DND-41 (cell line): Measurements from ENCODE around the gene TMEM253.

Source experiments
- ATAC-seq: fragments of 200-7000 bp; cut with Tn5 transposase; 3 replicates; pipeline ENCODE4 v1.9.1; 2021; ENCODE audit warnings: low read depth; ENCODE audit not compliant: insufficient read depth
- DNase-seq: peaks from one replicate; pipeline ENCODE4 v3.0.0-alpha.2; 2020
- H2AFZ ChIP-seq: 2 replicates; pipeline ENCODE4 v1.6.0; 2012; ENCODE audit warnings: low read depth, low read length
- H3K27ac ChIP-seq: 2 replicates; pipeline ENCODE4 v1.5.1; 2012; ENCODE audit warnings: low read length, inconsistent platforms
- H3K27me3 ChIP-seq: fragments of 200-600 bp; sonication (generic); 2 replicates; pipeline ENCODE4 v1.6.0; 2012; ENCODE audit warnings: low read length, mild to moderate bottlenecking, inconsistent platforms; ENCODE audit not compliant: insufficient read depth, poor library complexity
- H3K36me3 ChIP-seq: 2 replicates; pipeline ENCODE4 v1.5.1; 2012; ENCODE audit warnings: low read length, inconsistent platforms; ENCODE audit not compliant: insufficient read depth
- H3K4me1 ChIP-seq: 2 replicates; pipeline ENCODE4 v1.5.1; 2012; ENCODE audit warnings: mild to moderate bottlenecking, low read length; ENCODE audit not compliant: insufficient read depth
- H3K4me2 ChIP-seq: 2 replicates; pipeline ENCODE4 v1.6.0; 2012; ENCODE audit warnings: mild to moderate bottlenecking, moderate library complexity, low read length, inconsistent platforms; ENCODE audit not compliant: insufficient read depth
- H3K4me3 ChIP-seq, 2 experiments: fragments of 200-600 bp in 1 of 2; shearing (Covaris generic) in 1 of 2; 2 replicates each; pipeline ENCODE4 v1.5.1; 2012 to 2016; ENCODE audit warnings: inconsistent platforms in 2 of 2, low read length in 2 of 2, mild to moderate bottlenecking in 2 of 2, low read depth in 1 of 2, moderate library complexity in 1 of 2
- H3K79me2 ChIP-seq: 2 replicates; pipeline ENCODE4 v1.6.0; 2012; ENCODE audit warnings: low read length, inconsistent platforms; ENCODE audit not compliant: insufficient read depth
- H3K9ac ChIP-seq: 2 replicates; pipeline ENCODE4 v1.6.0; 2012; ENCODE audit warnings: low read depth, mild to moderate bottlenecking, inconsistent platforms, low read length, moderate library complexity
- H3K9me3 ChIP-seq: 2 replicates; pipeline ENCODE4 v1.5.1; 2012; ENCODE audit warnings: low read length, moderate library complexity, mild to moderate bottlenecking, inconsistent platforms; ENCODE audit not compliant: insufficient read depth, severe bottlenecking
- H4K20me1 ChIP-seq: 2 replicates; pipeline ENCODE4 v1.6.0; 2012; ENCODE audit warnings: low read length; ENCODE audit not compliant: insufficient read depth
- CTCF ChIP-seq: IDR thresholded peaks from 2 replicates; pipeline ENCODE4 v1.5.1; 2012; ENCODE audit warnings: borderline replicate concordance, low read length, moderate library complexity, mild to moderate bottlenecking; ENCODE audit not compliant: poor library complexity, severe bottlenecking; ENCODE audit errors: extremely low read depth
- EZH2 ChIP-seq: IDR thresholded peaks from 3 replicates; pipeline ENCODE4 v1.6.1; 2012; ENCODE audit warnings: borderline replicate concordance, low read depth, mild to moderate bottlenecking, moderate library complexity, low read length, inconsistent platforms; ENCODE audit not compliant: severe bottlenecking

TMEM253 gene

DNA sequence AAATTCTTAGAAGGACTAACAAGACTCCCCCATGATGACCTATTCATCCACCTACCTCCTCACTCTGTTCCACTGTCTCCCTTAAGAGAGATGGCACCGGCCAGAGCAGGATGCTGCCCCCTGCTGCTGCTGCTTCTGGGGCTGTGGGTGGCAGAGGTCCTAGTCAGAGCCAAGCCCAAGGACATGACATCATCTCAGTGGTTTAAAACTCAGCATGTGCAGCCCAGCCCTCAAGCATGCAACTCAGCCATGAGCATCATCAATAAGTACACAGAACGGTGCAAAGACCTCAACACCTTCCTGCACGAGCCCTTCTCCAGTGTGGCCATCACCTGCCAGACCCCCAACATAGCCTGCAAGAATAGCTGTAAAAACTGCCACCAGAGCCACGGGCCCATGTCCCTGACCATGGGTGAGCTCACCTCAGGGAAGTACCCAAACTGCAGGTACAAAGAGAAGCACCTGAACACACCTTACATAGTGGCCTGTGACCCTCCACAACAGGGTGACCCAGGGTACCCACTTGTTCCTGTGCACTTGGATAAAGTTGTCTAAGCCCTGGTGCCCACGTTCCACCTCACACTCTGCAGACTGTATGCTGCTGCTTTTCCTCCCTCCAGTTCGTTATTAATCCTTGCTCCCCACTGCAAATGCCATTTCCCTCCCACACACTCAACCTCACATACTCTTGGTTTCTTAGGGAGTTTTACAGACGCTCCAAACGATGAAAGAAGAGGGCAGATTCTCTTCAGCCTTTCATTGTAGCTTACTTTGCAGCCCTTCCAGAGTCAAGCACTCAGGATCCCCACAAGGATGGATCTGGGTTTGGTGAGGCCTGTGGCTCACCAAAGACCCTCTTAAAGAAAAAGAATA, 42.8 kb upstream of the TMEM253 start, which contains the start of gene RNASE8:
RNASE8 (plus strand) TSS at position 20 of the 873 bp plus-strand sequence; CDS start at position 91, 71 bp downstream.
- Histone ChIP-seq H3K27me3 (peaks cover 27% of the 10 kb centered on the region), H3K9me3 (no peaks in the 10 kb centered on the region), H3K36me3 (no peaks in the 10 kb centered on the region), H3K79me2 (no peaks in the 10 kb centered on the region), H3K4me3 (no peak within 1 kb of the TSS), H4K20me1 (no peaks in the 10 kb centered on the region), H3K4me1 (no peaks in the 10 kb centered on the region), H3K9ac (no peak within 1 kb of the TSS), H2AFZ (no peak within 1 kb of the TSS), H3K27ac (no peak within 1 kb of the TSS), H3K4me2 (no peak within 1 kb of the TSS)
- TF ChIP-seq EZH2 (no peak), CTCF (peak; percentile 22)
- DNase-seq: no peak
- no peak for ATAC-seq

DNA sequence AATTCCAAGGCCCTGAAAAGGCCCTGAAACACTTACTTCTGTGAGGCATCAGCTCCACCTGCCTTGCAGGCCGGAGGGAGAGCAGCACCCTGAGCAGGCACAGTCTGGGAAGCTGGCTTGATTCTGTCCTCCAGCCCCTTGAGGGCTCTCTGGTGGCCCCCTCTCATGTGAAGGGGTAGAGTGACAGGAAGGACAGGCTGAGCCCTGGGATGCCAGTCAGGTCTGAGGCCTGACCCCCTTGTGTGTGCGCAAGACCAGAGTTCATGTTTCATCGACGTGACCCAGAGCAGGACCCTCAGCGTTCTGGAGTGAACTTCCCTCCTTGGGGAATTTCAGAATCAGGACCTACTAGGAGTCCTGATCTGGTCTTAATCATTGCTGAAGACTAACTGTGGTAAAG, 42.0 kb upstream of the TMEM253 start:
- Histone ChIP-seq H3K9me3 (no peaks in the 10 kb centered on the region), H3K27me3 (peaks cover 27% of the 10 kb centered on the region), H3K9ac (no peak overlapping the region), H3K4me2 (no peak overlapping the region), H3K79me2 (no peaks in the 10 kb centered on the region), H3K4me1 (no peaks in the 10 kb centered on the region), H3K36me3 (no peaks in the 10 kb centered on the region), H3K27ac (no peak overlapping the region), H3K4me3 (no peak overlapping the region), H4K20me1 (no peaks in the 10 kb centered on the region), H2AFZ (no peak overlapping the region)
- ATAC-seq (no peak), DNase-seq (no peak)
- TF ChIP-seq CTCF (no peak), EZH2 (no peak)

- peaks cover 24% of the 10 kb centered on the region for H3K27me3 ChIP-seq
- H4K20me1 ChIP-seq: no peaks in the 10 kb centered on the region
- no peak overlapping the region for H3K27ac ChIP-seq
- no peaks in the 10 kb centered on the region for H3K9me3 ChIP-seq
- no peak overlapping the region for H3K4me3 ChIP-seq
- TF ChIP-seq CTCF (no peak), EZH2 (no peak)
- ATAC-seq: no peak
- H3K4me1 ChIP-seq: no peaks in the 10 kb centered on the region
- no peak overlapping the region for H2AFZ ChIP-seq
- H3K4me2 ChIP-seq: no peak overlapping the region
- no peaks in the 10 kb centered on the region for H3K36me3 ChIP-seq
- DNase-seq: no peak
- no peak overlapping the region for H3K9ac ChIP-seq
- H3K79me2 ChIP-seq: no peaks in the 10 kb centered on the region
Observed at GRCh38 chr14:21059842-21060613, 40.8 kb upstream of the TMEM253 start.
